Body of pancreas (tissue), 4 donors: ENCODE data around the gene SBF2. TPM values are rescaled to one million over a fixed set of nuclear protein-coding genes. Genes with fewer than 3 reads are reported as not detected.

Experiments used
- ATAC-seq: fragments of 150-250 bp; one replicate; pipeline ENCODE4 v1.9.1; 2016
- DNase-seq, 4 donors: peaks; one replicate each; pipeline ENCODE4 v3.0.0-alpha.2; 2019
- H3K27ac ChIP-seq, 4 donors: fragments of 200-600 bp; sonication (generic); 1 replicate in 3 of 4; 2 replicates in 1 of 4; pipeline versions ENCODE4 v1.5.1 to v1.6.1; 2016 to 2019; ENCODE audit warnings: mild to moderate bottlenecking in 1 of 4, mixed read lengths in 1 of 4, moderate library complexity in 1 of 4
- H3K27me3 ChIP-seq, 2 donors: fragments of 200-600 bp; sonication (generic); one replicate each; pipeline ENCODE4 v1.6.0; 2016; ENCODE audit warnings: mild to moderate bottlenecking in 1 of 2
- H3K36me3 ChIP-seq, 2 donors: fragments of 200-600 bp; sonication (generic); replicated peaks in 1 of 2; 2 replicates each; pipeline ENCODE4 v1.5.1; 2016; ENCODE audit warnings: low read depth in 2 of 2; ENCODE audit not compliant: insufficient read depth in 1 of 2
- H3K4me1 ChIP-seq: fragments of 200-600 bp; sonication (generic); one replicate; pipeline ENCODE4 v1.6.0; 2016
- H3K4me3 ChIP-seq, 2 donors: fragments of 200-600 bp; sonication (generic); 1 replicate in 1 of 2; 2 replicates in 1 of 2; pipeline ENCODE4 v1.5.1; 2016 to 2019
- H3K9me3 ChIP-seq, 3 donors: fragments of 200-600 bp; sonication (generic); 1 replicate in 2 of 3; 2 replicates in 1 of 3; pipeline ENCODE4 v1.5.1; 2016
- CTCF ChIP-seq, 7 experiments: fragments of 450-650 bp in 4 of 7; fragments of 200-600 bp in 3 of 7; sonication (generic) in 3 of 7; IDR thresholded peaks; one replicate each; pipeline ENCODE4 v1.5.1; 2016 to 2019; ENCODE audit warnings: antibody characterized with exemption in 7 of 7
- POLR2A ChIP-seq, 3 donors: fragments of 450-650 bp; IDR thresholded peaks; one replicate each; pipeline ENCODE4 v1.6.1; 2016; ENCODE audit warnings: antibody characterized with exemption in 3 of 3, mild to moderate bottlenecking in 2 of 3
- WGBS, 2 donors: methylation state at CpG; one replicate each; pipeline ENCODE4 v1.1.5; 2017; 5-methylcytosine and 5-hydroxymethylcytosine counted together
- intact Hi-C: fragments of 100-400 bp; cut with DNase I; formaldehyde crosslinking; loops from one replicate; pipeline ENCODE4 v1.15.1; 2023
- total RNA-seq, 2 donors: library from RNA; depleted of rRNA; stranded (reverse); fragments of >200 nt; gene quantifications; one replicate each; pipeline ENCODE4 v1.1.0, GENCODE V29; 2016

SBF2 gene
- total RNA-seq, 2 donors from 2014 or later, result 23.6 to 38.9 TPM

- no peak for TF ChIP-seq CTCF (IDR thresholded peaks at IDR 0.05)
- TF ChIP-seq POLR2A (IDR thresholded peaks at IDR 0.05), result no peak
- Histone ChIP-seq H3K36me3 (no peaks in the 10 kb centered on the region), H3K4me3 (no peak overlapping the region), H3K4me1 (peaks cover 14% of the 10 kb centered on the region), H3K9me3 (no peaks in the 10 kb centered on the region), H3K27ac (no peak overlapping the region), H3K27me3 (no peaks in the 10 kb centered on the region)
- ATAC-seq (no peak), DNase-seq (no peak)
- WGBS, 2 donors, result 73 to 83% methylated on average over 1 of the region's 1 CpG
- intact Hi-C loops, result no loop called here
Observed at GRCh38 chr11:10283991-10284390, 10.0 kb downstream of the SBF2 start.

GRCh38 chr11:10282117-10282516 is 11.9 kb downstream of the SBF2 start:
- intact Hi-C loops, result no loop called here

GRCh38 chr11:10275714-10276113 is 18.3 kb downstream of the SBF2 start:
- H3K9me3 ChIP-seq, result no peaks in the 10 kb centered on the region
- no peak for ATAC-seq
- no peak for TF ChIP-seq POLR2A (IDR thresholded peaks at IDR 0.05)
- no peak for TF ChIP-seq CTCF (IDR thresholded peaks at IDR 0.05)
- DNase-seq, result no peak
- intact Hi-C loops, result no loop called here
- no peaks in the 10 kb centered on the region for H3K4me1 ChIP-seq
- no peaks in the 10 kb centered on the region for H3K27me3 ChIP-seq
- H3K36me3 ChIP-seq, result no peaks in the 10 kb centered on the region
- H3K27ac ChIP-seq, result no peak overlapping the region
- H3K4me3 ChIP-seq, result no peak overlapping the region

More at GRCh38 chr11:10282117-10282516, 11.9 kb downstream of the SBF2 start:
- no peaks in the 10 kb centered on the region for H3K9me3 ChIP-seq
- peak overlapping the region in 2 of 4 donors; percentile 21 to 40 for H3K27ac ChIP-seq
- peak; percentile 98 for ATAC-seq
- H3K4me1 ChIP-seq, result peaks cover 14% of the 10 kb centered on the region
- no peaks in the 10 kb centered on the region for H3K36me3 ChIP-seq
- no peaks in the 10 kb centered on the region for H3K27me3 ChIP-seq
- DNase-seq, result no peak
- TF ChIP-seq CTCF (IDR thresholded peaks at IDR 0.05), result no peak
- TF ChIP-seq POLR2A (IDR thresholded peaks at IDR 0.05), result no peak
- no peak overlapping the region for H3K4me3 ChIP-seq

- no peaks in the 10 kb centered on the region for H3K9me3 ChIP-seq
- WGBS, 2 donors, result 74 to 84% methylated on average over 1 of the region's 1 CpG
- TF ChIP-seq POLR2A (IDR thresholded peaks at IDR 0.05) (no peak), CTCF (IDR thresholded peaks at IDR 0.05) (no peak)
- H3K36me3 ChIP-seq, result no peaks in the 10 kb centered on the region
- ATAC-seq (no peak), DNase-seq (no peak)
- no peaks in the 10 kb centered on the region for H3K27me3 ChIP-seq
- intact Hi-C loops, result no loop called here
- no peak overlapping the region for H3K4me3 ChIP-seq
- no peak overlapping the region for H3K27ac ChIP-seq
- no peaks in the 10 kb centered on the region for H3K4me1 ChIP-seq
Observed at GRCh38 chr11:10274726-10275125, 19.3 kb downstream of the SBF2 start.

GRCh38 chr11:10273738-10274137 is 20.3 kb downstream of the SBF2 start:
- no peaks in the 10 kb centered on the region for H3K9me3 ChIP-seq
- DNase-seq, result no peak
- no peak overlapping the region for H3K4me3 ChIP-seq
- H3K4me1 ChIP-seq, result no peaks in the 10 kb centered on the region
- intact Hi-C loops, result no loop called here
- H3K27me3 ChIP-seq, result no peaks in the 10 kb centered on the region
- H3K27ac ChIP-seq, result no peak overlapping the region
- no peak for ATAC-seq
- no peaks in the 10 kb centered on the region for H3K36me3 ChIP-seq
- TF ChIP-seq CTCF (IDR thresholded peaks at IDR 0.05) (no peak), POLR2A (IDR thresholded peaks at IDR 0.05) (no peak)
